ENCODE results near the gene CYSLTR2.

Gene CYSLTR2

DNA sequence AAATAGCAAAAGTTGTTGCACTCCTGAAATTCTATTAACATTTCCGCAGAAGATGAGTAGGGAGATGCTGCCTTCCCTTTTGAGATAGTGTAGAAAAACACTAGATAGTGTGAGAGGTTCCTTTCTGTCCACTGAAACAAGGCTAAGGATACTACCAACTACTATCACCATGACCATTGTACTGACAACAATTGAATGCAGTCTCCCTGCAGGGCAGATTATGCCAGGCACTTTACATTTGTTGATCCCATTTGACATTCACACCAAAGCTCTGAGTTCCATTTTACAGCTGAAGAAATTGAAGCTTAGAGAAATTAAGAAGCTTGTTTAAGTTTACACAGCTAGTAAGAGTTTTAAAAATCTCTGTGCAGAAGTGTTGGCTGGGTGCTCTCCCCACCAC lies 55.0 kb downstream of the CYSLTR2 start:
- DNase-seq, result no peak

DNA sequence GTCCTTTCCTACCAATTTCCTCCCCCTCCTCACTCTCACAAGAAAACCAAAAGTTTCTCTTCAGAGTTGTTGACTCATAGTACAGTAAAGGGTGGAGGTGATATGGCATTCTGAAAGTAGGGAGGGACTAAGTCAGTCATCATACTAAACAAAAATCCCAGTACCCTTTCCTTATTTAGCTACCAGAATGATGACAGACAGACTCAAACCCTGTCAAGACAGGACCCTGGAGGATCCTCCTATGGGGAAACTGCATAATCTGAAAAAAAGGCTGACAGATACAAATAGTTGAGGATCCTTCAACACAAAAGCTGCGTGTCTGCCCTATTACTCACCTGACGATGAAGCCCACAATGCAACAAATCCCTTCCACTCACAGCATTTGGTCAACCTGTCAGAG lies 55.5 kb downstream of the CYSLTR2 start:
- no peak for DNase-seq

GRCh38 chr13:48710160-48710559 lies 56.4 kb downstream of the CYSLTR2 start:
- no peak for DNase-seq

- no peak for DNase-seq
Measured at GRCh38 chr13:48712141-48712540, 58.4 kb downstream of the CYSLTR2 start.

- DNase-seq, result no peak
Measured at GRCh38 chr13:48715977-48716376, 62.2 kb downstream of the CYSLTR2 start.

- no peak for DNase-seq
Measured at GRCh38 chr13:48720621-48721020, 66.9 kb downstream of the CYSLTR2 start.

DNA sequence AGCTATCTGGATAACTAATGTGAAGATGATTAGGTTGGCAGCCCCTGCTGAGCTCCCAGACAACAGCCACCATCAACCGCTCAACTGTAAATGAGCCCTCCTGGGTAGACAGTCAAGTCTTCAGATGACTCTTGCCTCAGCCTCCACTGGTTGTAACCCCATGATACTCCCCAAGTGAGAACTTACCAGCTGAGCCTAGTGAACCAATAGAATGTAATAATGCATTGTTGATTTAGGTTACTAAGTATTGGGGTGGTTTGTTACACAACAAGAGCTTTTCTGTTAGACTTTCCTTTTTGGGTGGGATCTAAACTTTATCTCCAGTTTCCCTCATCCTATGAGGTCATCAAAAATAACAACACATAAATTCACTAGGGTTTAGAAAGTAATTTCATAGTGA lies 69.4 kb downstream of the CYSLTR2 start:
- DNase-seq, result no peak

DNA sequence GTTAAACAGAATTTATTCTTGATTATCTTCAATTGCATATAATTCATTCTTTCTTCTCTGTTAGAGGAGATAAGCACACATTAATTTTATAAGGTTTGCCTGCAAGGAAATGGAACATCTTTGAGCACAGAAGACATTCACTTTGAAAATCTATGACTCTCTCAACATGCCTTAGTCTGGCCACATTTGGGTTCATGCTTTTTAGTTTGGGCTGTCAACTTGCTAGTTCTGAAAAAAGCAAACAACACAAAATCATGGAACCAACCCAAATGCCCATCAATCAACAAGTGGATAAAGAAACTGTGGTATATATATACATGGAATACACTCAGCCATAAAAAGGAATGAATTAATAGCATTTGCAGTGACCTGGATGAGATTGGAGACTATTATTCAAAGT lies 71.5 kb downstream of the CYSLTR2 start:
- no peak for DNase-seq

- no peak for DNase-seq
Measured at GRCh38 chr13:48726711-48727110, 73.0 kb downstream of the CYSLTR2 start.

DNA sequence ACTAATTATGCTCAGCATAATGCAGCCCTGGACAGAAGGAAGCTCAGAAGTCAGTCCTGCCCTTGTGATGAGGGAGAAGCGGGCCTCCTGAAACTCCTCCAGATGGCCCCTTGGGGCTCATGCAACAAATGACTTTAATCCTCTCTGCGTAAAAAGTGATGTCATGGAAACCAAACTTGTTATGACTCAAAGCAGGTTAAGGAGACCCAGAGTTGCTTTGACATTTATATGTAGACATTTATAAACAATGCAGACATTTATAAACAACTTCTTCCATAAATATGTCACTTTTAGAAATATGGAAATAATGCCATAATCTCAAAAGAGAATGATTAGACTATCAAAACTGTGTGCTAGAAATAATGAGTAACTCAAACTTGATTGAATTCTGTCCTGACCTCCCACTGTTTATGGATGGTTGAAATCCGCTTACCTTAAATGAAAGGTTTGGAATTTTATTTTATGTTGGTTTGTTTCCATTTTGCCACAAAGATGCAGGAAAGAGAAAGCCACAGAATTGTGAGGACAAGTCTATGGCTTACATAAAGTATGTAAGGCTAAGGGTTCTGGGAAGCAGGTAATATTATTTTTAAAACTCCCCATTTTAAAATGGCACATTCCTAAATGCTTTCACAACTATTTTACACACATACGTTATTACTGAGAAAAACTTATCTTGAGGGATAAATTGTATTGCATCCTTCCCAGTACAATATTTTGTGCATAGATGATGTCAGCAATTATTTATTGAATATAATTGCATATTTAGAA lies 73.7 kb downstream of the CYSLTR2 start:
- DNase-seq, result no peak

DNA sequence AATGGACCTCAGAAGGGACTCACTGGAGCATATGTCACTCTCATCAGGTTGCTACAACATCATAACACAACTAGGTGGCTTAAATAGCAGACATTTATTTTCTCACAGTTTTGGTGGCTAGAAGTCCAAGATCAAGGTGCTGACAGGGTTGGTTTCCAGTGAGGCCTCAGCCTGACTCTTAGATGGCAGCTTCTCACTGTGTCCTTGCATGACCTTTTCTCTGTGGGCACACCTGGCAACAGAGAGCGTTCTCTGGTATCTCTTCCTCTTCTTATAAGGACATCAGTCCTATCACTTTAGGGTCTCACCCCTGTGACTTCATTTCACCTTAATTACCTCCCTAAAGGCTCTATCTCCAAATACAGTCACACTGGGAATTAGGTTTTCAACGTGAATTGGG lies 74.5 kb downstream of the CYSLTR2 start:
- DNase-seq, result no peak

GRCh38 chr13:48728876-48729275 lies 75.1 kb downstream of the CYSLTR2 start:
- no peak for DNase-seq

GRCh38 chr13:48729856-48730255 lies 76.1 kb downstream of the CYSLTR2 start:
- DNase-seq, result no peak

DNA sequence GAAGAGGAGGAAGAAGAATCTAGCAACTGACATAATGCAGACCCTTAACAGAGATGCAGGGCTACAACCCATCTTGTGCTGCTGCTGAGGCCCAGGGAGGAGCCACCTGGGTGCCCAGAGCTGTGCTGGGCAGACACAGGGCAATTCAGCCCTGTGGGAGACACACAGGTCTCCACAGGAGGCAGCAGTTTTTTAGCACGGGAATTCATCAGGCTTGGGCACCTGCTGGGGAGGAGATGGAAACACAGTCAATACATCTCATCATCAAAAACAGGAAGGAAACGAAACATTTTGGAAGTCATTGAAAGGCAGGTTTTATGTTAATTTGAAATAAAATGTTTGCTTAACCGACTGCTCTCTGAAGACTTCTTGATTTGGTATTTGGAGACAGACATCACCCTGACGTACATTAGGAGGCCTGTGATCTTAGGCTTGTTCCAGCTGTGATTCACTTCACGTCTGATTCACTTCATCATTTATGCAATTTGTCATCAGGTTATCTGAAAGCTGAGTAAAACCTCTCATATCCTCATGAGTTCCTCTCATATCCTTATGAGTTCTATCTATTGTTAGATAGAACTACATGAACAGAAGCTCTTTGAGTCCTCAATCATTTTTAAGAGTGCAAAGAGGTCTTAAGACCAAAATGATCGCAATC lies 77.4 kb downstream of the CYSLTR2 start:
- no peak for DNase-seq

DNA sequence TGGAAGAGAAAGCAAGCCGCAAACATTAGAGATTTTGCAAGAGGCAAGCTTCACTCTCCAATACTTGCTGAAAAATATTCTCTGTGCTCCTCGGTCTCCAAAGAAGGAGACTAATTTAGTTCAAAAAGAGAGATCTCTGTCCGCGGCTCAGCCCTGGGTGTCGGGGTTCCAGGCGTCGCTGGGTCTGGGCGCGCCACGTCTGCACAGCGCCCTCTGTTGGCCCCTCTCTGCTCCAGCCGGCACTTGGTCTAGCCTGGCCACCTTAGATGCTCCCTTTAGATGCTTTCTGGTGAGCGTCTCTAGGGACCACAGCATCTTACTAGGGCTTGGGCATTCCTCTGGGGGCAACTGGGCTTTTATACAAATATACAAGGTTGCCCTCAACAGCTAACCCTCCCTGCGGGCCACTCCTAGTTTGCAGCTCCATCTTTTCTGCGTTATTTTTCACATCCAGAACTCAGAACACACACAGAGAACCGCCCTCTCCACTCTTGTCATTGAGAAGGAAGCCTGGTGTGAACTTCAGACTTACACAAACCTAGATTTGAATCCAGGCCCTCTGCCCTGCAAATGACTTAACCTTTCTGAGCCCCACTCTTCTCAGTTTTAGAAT lies 78.3 kb downstream of the CYSLTR2 start:
- peak; percentile 87 for DNase-seq

DNA sequence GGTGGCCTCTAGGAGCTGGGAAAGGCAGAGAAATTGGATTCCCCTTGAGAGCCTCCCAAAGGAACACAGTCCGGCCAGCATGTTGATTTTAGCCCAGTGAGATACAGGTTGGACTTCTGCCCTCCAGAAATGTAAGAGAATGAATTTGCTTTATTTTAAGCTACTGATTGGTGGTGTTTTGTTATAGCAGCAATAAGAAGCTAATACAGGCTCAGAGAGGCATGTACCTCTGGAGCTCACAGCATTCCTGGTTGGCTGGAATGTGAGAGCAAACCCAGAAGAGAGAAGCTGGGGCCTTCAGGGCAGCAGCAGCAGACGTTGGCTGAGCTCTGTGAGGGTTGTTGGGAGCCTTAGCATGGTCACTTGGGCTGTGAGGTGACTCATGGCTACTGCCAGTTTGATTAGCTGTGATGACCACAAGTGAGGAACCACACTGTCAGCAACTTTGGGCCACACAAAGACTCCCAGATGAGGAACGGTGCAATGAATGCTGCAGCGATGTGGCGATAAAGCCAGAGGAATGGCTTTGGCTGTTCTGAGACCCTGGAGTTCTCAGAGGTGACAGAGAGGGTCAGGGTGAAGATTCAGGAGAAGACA lies 80.1 kb downstream of the CYSLTR2 start:
- DNase-seq, result no peak

GRCh38 chr13:48735571-48735970 lies 81.8 kb downstream of the CYSLTR2 start:
- DNase-seq, result no peak

DNA sequence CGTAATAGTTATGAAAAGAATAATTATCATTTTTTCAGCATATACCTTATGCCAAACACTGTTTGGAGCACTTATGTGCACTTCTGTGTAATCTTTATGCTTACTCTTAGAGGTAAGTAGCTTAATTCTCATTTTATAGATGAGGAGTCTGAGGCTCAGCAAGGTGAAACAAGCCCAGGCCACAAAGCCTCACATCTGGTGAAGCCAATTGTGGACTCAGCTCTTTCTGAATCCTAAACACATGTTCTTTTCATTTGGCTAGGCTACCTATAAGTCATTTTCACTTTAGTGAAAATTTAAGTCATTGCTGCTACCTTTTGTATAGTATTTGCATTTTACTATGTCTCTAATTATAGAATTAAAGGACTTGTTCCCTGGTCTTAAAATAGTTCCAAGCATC lies 84.0 kb downstream of the CYSLTR2 start:
- DNase-seq, result no peak

DNA sequence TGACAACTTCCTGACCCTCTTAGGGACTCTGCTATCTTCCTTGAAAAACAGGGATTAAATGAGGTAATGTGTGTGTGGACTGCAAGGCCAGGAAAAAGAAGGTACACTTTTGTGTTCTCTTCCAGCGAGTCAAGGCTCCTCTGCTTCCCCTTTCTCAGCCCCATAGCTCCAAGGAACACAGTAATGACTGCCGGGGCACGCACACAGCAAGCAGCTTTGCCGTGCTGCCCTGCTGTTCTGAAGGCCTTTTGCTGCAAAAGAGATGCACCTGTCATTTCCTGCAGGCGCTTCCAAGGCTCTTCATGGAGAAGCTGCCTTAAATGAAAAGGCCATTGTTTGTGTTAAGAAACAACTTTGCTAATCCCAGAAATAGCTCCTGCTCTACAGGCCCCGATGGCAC lies 84.6 kb downstream of the CYSLTR2 start:
- no peak for DNase-seq

GRCh38 chr13:48739386-48739964 lies 85.7 kb downstream of the CYSLTR2 start:
- no peak for DNase-seq

GRCh38 chr13:48741377-48741776 lies 87.6 kb downstream of the CYSLTR2 start:
- no peak for DNase-seq

DNA sequence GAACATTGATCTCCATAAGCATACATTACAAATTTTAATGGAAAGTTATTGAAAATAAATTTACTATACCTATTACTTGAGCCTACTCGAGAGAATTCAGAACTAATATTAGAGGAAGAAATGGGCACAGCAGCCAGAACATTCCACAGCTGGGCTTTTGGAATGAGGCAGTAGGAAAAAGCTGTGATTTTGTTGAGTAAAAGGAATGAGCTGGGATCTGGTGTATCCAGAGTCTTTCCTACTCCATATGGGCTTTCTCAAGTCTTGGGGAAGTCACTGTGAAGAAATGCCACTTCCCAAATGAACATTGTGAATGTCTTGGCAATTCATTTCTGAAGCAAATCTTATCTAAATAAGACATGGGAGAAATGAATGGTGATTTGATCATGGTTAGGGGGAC lies 93.1 kb downstream of the CYSLTR2 start:
- DNase-seq, result no peak

DNA sequence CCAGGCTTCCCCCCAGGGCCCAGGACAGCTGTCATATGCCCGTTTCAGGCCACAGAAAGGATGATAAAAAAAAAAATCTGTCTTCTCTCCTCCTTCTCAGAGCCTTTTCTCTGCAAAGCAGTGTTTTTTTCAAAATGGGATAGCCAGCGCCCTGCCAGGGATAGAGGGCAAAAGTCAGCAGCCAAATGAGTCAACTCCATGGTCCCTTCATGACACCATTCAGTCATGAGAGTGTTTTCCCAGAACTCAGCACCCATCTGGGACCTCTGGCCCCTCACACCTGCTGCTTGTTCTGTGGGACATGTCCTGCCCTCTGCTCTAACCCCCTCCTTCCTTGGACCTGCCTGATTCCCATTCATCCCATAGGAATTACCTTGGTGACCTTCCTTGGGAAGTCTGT lies 95.0 kb downstream of the CYSLTR2 start:
- DNase-seq, result no peak

DNA sequence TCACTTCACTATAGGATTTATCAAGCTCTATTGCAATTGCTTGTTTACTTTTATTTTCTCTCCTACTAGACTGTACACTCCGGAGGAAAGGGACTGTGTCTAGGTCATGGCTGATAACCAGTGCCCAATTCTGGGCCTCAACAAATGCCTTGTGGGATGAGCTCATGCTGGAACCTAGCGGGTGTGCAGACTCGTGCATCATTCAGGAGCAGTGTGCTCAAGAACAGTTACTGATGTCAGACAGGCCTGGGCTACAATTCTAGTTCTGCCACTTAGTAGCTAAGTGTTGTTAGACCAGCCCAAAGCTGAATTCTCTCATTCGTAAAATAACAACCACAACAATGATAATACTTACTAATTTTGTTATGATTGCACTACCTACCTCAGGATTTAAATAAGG lies 95.4 kb downstream of the CYSLTR2 start:
- DNase-seq, result no peak

Data from activated effector memory CD4-positive, alpha-beta T cell treated with anti-CD3 and anti-CD28 coated beads, Interleukin-2, amount 50 U/mL, for 16 hours (primary cell).